ENCODE results near the gene NDC1. TPM values are rescaled to one million over a fixed set of nuclear protein-coding genes. Genes with fewer than 3 reads are reported as not detected.

The NDC1 gene
- total and polyA plus RNA-seq, 2 of the 4 experiments (the other 2 are of a cell fraction), result 11.8 to 33.9 TPM

- no peaks in the 10 kb centered on the region for H3K4me1 ChIP-seq (ENCODE audit: control insufficient read depth, insufficient read depth, low read length)
- ATAC-seq (ENCODE audit: low read depth), result no peak
- no peak overlapping the region for H2AK5ac ChIP-seq (ENCODE audit: low read depth, low read length)
- no peak overlapping the region for H2BK15ac ChIP-seq (ENCODE audit: low read depth, low read length)
- H4K20me1 ChIP-seq (ENCODE audit: insufficient read depth, low read length), result no peaks in the 10 kb centered on the region
- dilution Hi-C loops (cut with HindIII; ENCODE audit: low sequenced_read_pairs, unreplicated experiment), result no loop called here
- no peak overlapping the region for H3K56ac ChIP-seq (ENCODE audit: extremely low read depth, insufficient read depth, low read length)
- no peak overlapping the region for H2BK120ac ChIP-seq (ENCODE audit: low read depth, low read length)
- H3K27me3 ChIP-seq (ENCODE audit: control insufficient read depth, insufficient read depth, low read length), result no peaks in the 10 kb centered on the region; the same call in 1 of the 2 replicates
- TF ChIP-seq USF2 (IDR thresholded peaks at IDR 0.05; ENCODE audit: low read depth, low read length), result no peak
- no peak for TF ChIP-seq POLR2A (IDR thresholded peaks at IDR 0.05; ENCODE audit: low read depth, low read length)
- no peak for TF ChIP-seq MAZ (IDR thresholded peaks at IDR 0.05; ENCODE audit: borderline replicate concordance, low read depth, low read length)
- no peak for TF ChIP-seq MXI1 (IDR thresholded peaks at IDR 0.05; ENCODE audit: borderline replicate concordance, low read depth, low read length)
- no peak for TF ChIP-seq RFX5 (IDR thresholded peaks at IDR 0.05; ENCODE audit: low read depth, low read length)
- no peak for TF ChIP-seq SMC3 (IDR thresholded peaks at IDR 0.05; ENCODE audit: low read depth, low read length)
- no peak for TF ChIP-seq RAD21 (IDR thresholded peaks at IDR 0.05; ENCODE audit: low read length)
- no peak for TF ChIP-seq RCOR1 (IDR thresholded peaks at IDR 0.05; ENCODE audit: insufficient replicate concordance, low read length)
- no peak for TF ChIP-seq ELK1 (IDR thresholded peaks at IDR 0.05; ENCODE audit: borderline replicate concordance, low read depth, low read length)
- TF ChIP-seq CHD1 (IDR thresholded peaks at IDR 0.05; ENCODE audit: low read depth, low read length), result no peak
- TF ChIP-seq CEBPB (IDR thresholded peaks at IDR 0.05; ENCODE audit: low read depth, low read length), result no peak
- TF ChIP-seq NFE2L2 (IDR thresholded peaks at IDR 0.05; ENCODE audit: low read depth, low read length), result no peak
- no peak for TF ChIP-seq BHLHE40 (IDR thresholded peaks at IDR 0.05; ENCODE audit: low read depth, low read length)
- no peak for TF ChIP-seq FOS (IDR thresholded peaks at IDR 0.05; ENCODE audit: low read depth, low read length)
- no peak for TF ChIP-seq MAFK (IDR thresholded peaks at IDR 0.05; ENCODE audit: low read depth, low read length)
- TF ChIP-seq CTCF (conservative IDR thresholded peaks at IDR 0.05; ENCODE audit: low read depth, low read length), result no peak
- H2BK20ac ChIP-seq (ENCODE audit: low read depth, low read length), result no peak overlapping the region
- DNase-seq, result no peak
- peaks cover 4 to 6% of the 10 kb centered on the region in 2 experiments for H3K79me1 ChIP-seq (ENCODE audit: low read depth in 1 of 2, low read length in 2 of 2)
- peaks cover 2% of the 10 kb centered on the region for H3K9me3 ChIP-seq (ENCODE audit: control insufficient read depth, insufficient read depth, low read length)
- H2AK9ac ChIP-seq (replicated peaks; ENCODE audit: low read depth, low read length, poor library complexity), result no peak overlapping the region
- H4K8ac ChIP-seq (ENCODE audit: low read depth in 2 of 2, low read length in 2 of 2), result no peak overlapping the region
- no peak overlapping the region for H3K9ac ChIP-seq (ENCODE audit: low read depth, low read length)
- H3K4ac ChIP-seq (ENCODE audit: low read depth, low read length), result no peak overlapping the region
- H3K36me3 ChIP-seq (ENCODE audit: control insufficient read depth, insufficient read depth, low read length), result no peaks in the 10 kb centered on the region
- ChIA-PET POLR2A (ENCODE audit: unreplicated experiment) (no interaction called here), CTCF (no interaction called here)
- no peak overlapping the region for H4K91ac ChIP-seq (ENCODE audit: insufficient read depth, low read depth, low read length)
- in situ Hi-C loops (cut with MboI; ENCODE audit: low sequenced_read_pairs), result no loop called here
- WGBS, 2 experiments (ENCODE audit: extremely low coverage in 2 of 2, insufficient read length in 1 of 2), result no CpG with 5 or more reads among the region's 3 CpGs
- H3K4me2 ChIP-seq (ENCODE audit: low read depth, low read length), result no peak overlapping the region
- no peak overlapping the region for H4K5ac ChIP-seq (ENCODE audit: low read depth, low read length)
- H3K23ac ChIP-seq (ENCODE audit: low read depth, low read length), result no peak overlapping the region
- H3K4me3 ChIP-seq (ENCODE audit: insufficient read depth, low read depth, low read length), result no peak overlapping the region
- H2BK5ac ChIP-seq (ENCODE audit: low read depth, low read length, poor library complexity, severe bottlenecking), result no peak overlapping the region
- intact Hi-C loops (cut with micrococcal nuclease), result no loop called here
- H3K14ac ChIP-seq (replicated peaks; ENCODE audit: low read depth, low read length), result no peak overlapping the region
- no peak overlapping the region for H2AFZ ChIP-seq (replicated peaks; ENCODE audit: low read length, poor library complexity)
- peaks cover 3% of the 10 kb centered on the region; the same call in 1 of the 2 replicates for H3K9me1 ChIP-seq (ENCODE audit: insufficient read depth, low read length)
- H3K18ac ChIP-seq (ENCODE audit: low read depth, low read length), result no peak overlapping the region
- BruUV-seq (replicated peaks), result no TSS peak
- H3K27ac ChIP-seq (ENCODE audit: insufficient read depth, low read length), result no peak overlapping the region
Observed at GRCh38 chr1:53842347-53842746, 4.3 kb upstream of the NDC1 start.

All from IMR-90 (cell line).